GM19452 (cell line): ENCODE data around the gene SASH1.
"Not testable (repeated sequence)": the region's sequence is repeated elsewhere in the genome, so short reads cannot be mapped to it uniquely, and the experiment has no call there.

Source experiments
- ATAC-seq: cut with Tn5 transposase; IDR thresholded peaks from one replicate; pipeline ENCODE4 v1.9.1; 2021; ENCODE audit not compliant: unreplicated experiment

Gene SASH1

DNA sequence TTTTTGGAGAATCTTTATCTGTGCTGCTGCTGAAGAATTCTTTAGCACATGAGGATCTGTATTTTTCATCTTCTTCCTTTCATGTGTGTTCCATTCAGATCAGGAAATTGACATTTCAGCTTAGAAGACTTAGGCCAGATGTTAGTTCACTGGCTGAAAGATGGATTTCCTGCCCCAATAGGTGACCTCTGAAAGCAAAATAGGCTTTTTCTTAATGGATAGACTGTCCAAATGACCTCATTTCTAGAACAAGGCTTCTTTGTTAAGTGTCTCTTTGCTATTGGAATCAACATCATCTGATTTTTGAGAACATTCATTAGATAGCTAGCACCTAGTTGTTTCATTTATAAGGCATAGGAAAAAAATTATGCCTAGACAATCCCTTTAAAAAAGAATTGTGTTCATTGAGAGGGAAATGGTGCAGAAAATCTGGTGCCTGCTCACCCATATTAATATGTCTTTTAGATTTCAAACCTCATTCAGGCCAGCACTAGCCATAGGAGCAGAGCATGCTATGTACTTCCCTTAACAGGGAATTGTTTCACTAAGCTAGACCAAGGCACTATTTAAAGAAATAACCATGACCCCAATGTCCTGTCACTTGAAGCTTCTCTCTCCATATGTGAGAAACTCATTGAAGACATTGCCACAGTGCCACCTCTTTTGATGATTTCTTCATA, 13.6 kb upstream of the SASH1 start:
- ATAC-seq = no peak

DNA sequence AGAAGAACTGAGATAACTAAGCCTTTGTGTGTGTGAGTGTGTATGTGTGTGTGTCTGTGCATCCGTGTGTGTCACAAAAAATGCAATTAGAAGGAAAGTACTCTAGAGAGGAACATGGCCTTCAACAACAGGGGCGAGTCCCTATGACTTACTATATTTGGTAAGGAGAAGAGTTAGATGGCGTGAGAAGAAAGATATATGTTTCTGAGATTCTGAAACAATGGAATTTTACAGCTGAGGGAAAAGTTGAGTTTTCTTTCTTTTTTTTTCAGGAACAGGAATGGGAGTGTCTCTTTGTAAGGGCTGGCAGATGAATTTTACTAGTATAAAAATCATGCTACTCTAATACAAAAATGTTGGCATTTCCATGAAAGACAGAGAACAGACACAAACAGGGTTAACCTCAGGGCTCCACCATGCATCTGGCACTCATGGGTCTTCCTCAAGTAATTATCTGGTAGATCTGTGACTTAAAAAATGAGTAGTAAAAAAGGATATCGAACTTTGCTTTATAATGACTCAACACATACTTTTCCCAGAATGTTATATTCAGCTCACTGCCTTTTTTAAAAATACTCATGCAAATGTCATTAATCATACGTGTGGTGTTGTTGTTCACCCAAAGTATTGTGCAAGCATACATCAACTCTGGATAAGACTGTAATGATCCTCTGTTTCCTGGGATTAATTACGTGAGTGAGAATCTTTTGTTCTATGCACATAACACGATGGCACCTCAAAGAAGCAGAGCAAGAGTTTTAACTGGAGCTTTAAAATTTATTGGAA, 12.8 kb upstream of the SASH1 start:
- no peak for ATAC-seq

DNA sequence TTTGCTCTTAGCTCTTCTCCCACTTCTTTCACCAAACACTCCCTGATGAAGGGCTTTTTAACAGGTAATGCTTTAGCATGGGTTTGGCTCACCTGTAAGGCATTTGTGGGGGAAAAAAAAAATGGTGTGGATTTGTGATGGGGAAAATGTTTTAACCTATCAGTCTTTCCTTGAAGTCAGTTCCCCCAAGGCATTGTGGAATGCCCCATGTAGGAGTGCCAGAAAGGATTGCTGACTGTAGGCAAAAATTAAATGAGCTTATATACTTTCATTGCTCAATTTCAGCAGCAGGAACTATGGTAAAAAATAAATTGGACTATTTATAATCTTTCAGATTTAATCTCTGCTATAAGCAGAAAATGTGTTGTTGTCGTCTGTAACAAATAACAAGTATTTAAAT, 10.6 kb upstream of the SASH1 start:
- no peak for ATAC-seq

DNA sequence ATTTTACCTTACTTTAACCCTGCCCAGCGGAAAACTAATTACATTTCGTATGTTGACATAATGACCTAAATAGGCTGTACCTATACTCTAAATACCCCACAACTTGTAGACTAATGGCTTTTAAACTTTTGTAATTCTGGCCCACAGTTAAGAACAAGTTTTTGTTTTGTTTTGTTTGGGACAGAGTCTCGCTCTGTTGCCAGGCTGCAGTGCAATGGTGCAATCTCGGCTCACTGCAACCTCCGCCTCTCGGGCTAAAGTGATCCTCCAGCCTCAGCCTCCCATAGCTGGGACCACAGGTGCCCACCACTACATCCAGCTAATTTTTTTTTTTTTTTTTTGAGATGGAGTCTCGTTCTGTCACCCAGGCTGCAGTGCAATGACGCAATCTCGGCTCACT, 5.7 kb upstream of the SASH1 start:
- no peak for ATAC-seq

GRCh38 chr6:148339766-148340165, 2.9 kb upstream of the SASH1 start:
- ATAC-seq = no peak

DNA sequence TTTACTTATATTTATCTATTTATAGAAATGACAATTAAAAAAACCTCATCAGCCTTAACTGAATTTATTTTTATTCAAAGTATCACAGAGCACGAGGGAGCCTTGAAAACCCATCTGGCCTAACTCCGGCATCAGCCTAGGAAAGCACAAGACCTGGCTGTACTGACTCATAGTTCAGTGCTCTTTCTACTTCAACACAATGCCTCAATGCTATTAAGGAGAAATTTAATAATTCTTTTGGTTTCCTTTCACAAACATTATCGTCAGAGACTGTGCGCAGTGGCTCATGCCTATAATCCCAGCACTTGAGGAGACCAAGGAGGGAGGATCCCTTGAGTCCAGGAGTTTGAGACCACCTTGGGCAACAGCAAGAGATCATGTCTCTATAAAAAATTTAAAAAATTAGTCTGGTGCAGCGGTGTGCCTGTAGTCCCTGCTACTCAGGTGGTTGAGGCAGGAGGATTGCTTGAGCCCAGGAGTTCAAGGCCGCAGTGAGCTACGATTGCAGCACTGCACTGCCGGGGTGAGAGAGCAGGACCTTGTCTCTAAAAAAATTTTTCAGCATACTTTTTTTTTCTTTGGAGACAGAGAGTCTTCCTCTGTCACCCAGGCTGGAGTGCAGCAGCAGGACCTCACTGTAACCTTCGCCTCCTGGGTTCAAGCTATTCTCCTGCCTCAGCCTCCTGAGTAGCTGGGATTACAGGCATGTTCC, 1.9 kb upstream of the SASH1 start:
- ATAC-seq = no peak

DNA sequence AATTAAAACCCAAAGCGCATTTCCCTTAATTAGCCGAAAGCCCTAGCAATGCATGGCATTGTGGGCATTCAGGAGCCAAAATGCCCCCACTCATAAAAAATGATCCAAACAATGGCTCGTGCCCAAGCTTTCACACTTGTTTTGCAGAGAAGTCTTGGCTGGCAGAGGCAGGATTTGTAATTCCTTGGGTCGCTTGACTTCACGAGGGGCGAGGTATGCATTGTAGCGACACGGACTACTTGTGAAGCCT, 613 bp upstream of the SASH1 start:
- no peak for ATAC-seq

GRCh38 chr6:148343047-148343782, 577 bp downstream of the SASH1 start:
- no peak for ATAC-seq

DNA sequence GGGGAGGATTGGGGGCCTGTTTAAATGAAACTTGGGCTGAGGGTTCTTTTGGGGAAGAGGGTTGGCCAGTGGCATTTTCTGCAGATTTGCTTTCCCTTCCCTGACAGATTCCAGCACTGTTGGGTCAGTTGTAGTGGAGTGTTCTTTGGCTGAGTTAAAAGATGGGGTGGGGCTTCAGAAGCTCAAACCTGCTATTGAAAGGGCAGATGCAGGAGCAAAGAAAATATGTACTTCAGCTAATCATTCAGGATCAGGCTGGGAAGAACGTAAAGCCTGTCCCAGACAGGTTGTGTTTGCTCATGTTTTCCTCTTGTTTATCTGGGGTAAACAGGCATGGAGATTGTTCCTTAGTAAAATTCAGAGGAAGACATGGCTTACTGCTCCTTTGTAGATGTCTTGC, 2.5 kb downstream of the SASH1 start:
- ATAC-seq = no peak

DNA sequence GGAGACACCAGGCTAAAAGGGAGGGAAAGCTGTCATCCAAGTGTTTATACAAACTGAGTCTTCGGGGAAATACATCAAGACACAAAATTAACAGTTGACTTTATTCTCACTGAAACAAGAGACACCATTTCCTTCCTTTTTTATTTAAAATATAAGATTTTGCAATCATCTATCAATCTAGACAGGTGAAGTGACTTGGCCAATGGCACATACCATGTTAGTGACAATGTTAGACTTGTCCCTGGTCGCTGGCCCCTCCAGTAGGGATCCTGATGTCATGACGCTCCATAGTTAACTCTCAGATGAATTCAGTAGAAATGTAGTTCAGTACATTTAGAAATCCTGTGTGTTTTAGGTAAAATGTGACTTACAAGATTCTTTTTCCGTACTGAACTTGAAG, 2.9 kb downstream of the SASH1 start:
- no peak for ATAC-seq

DNA sequence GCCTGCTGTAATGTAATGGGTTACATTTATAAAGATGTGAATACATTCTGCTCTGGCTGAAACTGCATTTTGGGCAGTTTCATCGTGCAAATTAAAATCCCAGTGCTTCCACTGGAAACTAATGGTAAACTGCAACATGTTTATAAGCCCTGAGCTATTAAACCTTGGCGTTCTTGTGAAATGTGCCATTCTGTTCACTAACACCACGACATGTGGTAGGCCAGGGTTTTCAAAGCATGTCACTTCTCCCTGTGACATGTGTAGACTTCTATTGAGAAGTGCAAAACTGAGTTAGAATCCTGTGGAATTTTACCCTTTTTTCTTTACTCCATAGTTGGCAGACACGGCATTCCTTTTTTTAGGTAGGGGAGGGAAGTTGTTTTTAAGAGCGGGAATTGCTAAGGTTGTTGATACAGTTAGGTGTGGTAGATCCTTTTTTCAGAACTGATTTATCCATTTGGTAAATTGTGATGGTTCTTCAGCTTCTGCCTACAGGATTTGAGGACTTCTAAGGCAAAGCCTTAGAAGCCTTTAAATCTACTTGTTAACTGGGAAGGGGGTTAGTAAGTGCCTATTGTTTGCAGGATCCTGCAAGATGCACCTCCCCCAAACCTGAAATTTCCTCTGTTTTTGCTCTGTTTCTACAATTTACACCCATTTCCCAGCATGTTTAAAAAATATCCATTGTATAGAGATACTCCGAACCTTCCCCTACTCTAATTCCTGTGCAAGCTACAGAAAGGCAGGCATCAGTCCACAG, 4.2 kb downstream of the SASH1 start:
- ATAC-seq = no peak

DNA sequence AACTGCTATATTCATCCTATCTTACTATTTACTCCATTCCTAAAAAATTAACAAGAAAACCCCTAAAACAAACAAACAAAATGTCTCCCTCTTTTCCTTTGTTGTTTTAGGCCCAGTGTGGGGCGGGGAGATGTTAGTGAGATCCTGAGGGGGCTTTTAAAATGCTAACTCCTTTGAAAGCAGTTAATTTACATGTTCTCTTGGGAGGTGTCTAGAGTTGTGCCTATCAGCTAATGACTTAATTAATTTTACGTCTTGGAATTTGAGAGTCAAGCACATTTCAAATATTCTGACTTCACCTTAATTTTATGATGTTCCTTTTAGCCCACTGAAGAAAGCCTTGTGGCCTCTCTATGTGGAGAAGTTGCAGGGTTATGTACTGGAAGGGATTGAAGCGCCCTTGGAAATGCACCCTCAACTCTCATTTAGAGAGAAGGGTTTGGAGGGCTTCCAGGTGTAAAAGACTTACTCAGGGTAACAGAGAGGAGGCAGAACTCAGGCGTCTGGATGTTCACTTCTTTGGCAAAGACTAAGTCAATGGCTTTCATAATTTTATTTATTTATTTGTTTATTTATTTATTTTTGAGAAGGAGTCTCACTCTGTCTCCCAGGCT, 4.9 kb downstream of the SASH1 start:
- ATAC-seq = no peak

DNA sequence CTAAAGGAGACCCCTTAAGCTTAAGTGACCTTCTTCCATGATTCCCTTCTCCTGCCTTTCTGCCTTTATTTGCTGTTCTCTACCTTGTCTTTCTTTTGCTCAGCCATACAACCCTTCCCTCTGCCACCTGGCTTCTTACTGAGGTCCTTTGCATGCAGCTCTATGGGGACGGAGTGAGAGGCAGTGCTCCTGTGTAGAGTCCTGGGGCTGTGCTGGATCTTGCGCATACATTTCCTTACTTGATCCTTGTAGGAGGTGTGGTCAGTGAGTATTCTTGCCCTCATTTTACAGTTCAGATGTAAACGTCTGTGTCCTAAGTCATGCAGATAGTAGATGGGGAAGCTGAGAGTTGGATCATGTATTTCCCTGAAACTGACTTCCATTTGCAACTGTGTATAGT, 5.7 kb downstream of the SASH1 start:
- no peak for ATAC-seq

GRCh38 chr6:148348778-148349177, 6.1 kb downstream of the SASH1 start:
- ATAC-seq = no peak

- ATAC-seq = no peak
Observed at GRCh38 chr6:148349466-148349865, 6.8 kb downstream of the SASH1 start.

DNA sequence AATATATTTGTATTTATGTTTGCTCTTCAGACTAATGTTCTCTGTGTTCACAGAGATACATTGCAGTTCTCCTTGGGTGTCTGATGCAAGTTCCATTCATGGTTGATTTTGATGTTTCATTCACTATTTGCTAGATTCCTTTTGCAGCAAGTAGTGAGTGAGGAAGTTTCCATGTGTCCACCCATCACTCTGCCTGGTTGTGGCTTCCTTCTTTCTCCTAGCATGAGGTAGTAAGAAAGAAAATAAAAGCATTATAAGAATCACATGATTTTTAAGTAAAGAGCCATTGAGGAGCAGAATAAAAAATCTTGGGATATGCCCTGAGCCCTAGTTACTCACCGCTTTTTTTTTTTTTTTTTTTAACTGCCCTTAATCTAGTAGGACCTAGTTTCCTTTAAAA, 8.7 kb downstream of the SASH1 start:
- ATAC-seq = no peak

- ATAC-seq = not testable (repeated sequence)
Observed at GRCh38 chr6:148352421-148352820, 9.8 kb downstream of the SASH1 start.

GRCh38 chr6:148358196-148358785, 15.7 kb downstream of the SASH1 start:
- no peak for ATAC-seq

GRCh38 chr6:148359228-148359627, 16.6 kb downstream of the SASH1 start:
- ATAC-seq = no peak
